K562 (cell line): ENCODE measurements around the gene INSR. TPM values are rescaled to one million over a fixed set of nuclear protein-coding genes. Genes with fewer than 3 reads are reported as not detected.

ENCODE experiments used
- CTBP1 ChIP-seq: fragments of 450-650 bp; IDR thresholded peaks from 2 replicates; pipeline ENCODE4 v1.6.1; 2016; ENCODE audit warnings: borderline replicate concordance
- ETV1 ChIP-seq: fragments of 450-650 bp; conservative IDR thresholded peaks from 2 replicates; pipeline ENCODE4 v1.6.1; 2016; ENCODE audit warnings: missing genetic modification characterization, control low read depth, low read depth, missing compliant biosample characterization
- FIP1L1 ChIP-seq: fragments of 200-400 bp; formaldehyde crosslinking; IDR thresholded peaks from 2 replicates; pipeline ENCODE4 v1.6.1; 2018; ENCODE audit warnings: mild to moderate bottlenecking, low read depth, low read length; ENCODE audit not compliant: poor library complexity, severe bottlenecking
- GTF2A2 ChIP-seq: IDR thresholded peaks from 2 replicates; pipeline ENCODE4 v1.6.1; 2016; ENCODE audit warnings: mild to moderate bottlenecking, missing genetic modification characterization, missing compliant biosample characterization
- GTF2F1 ChIP-seq: IDR thresholded peaks from 2 replicates; pipeline ENCODE4 v1.6.1; 2011; ENCODE audit warnings: low read depth, low read length, improper control_type of control experiment
- HCFC1 ChIP-seq: IDR thresholded peaks from 2 replicates; pipeline ENCODE4 v1.6.1; 2012; ENCODE audit warnings: low read depth, low read length, improper control_type of control experiment
- HNRNPH1 ChIP-seq: fragments of 200-400 bp; formaldehyde crosslinking; optimal IDR thresholded peaks from 2 replicates; pipeline ENCODE3; 2017; ENCODE audit warnings: low read depth, mild to moderate bottlenecking, low read length, moderate library complexity
- KDM1A ChIP-seq, 2 experiments: fragments of 450-650 bp; IDR thresholded peaks; 2 replicates each; pipeline ENCODE4 v1.6.1; 2016; ENCODE audit warnings: mild to moderate bottlenecking in 2 of 2
- L3MBTL2 ChIP-seq: fragments of 450-650 bp; IDR thresholded peaks from 2 replicates; pipeline ENCODE4 v1.6.1; 2016; ENCODE audit warnings: mild to moderate bottlenecking, moderate library complexity
- MECOM ChIP-seq: fragments of 250-450 bp; sonication (Bioruptor Pico); IDR thresholded peaks from 2 replicates; pipeline ENCODE4 v1.8.0; 2022; ENCODE audit warnings: inconsistent platforms
- NRF1 ChIP-seq, 2 experiments: fragments of 450-650 bp; IDR thresholded peaks in 1 of 2; conservative IDR thresholded peaks in 1 of 2; 2 replicates each; pipeline ENCODE4 v1.6.1; 2014; ENCODE audit warnings: mild to moderate bottlenecking in 2 of 2
- PHB ChIP-seq: fragments of 250-450 bp; sonication (Bioruptor Pico); IDR thresholded peaks from 2 replicates; pipeline ENCODE4 v1.5.0; 2021
- PHF20 ChIP-seq: fragments of 450-650 bp; IDR thresholded peaks from 2 replicates; pipeline ENCODE4 v1.6.1; 2018; ENCODE audit not compliant: partially characterized antibody
- PURB ChIP-seq: sonication (generic); formaldehyde crosslinking; IDR thresholded peaks from 2 replicates; pipeline ENCODE4 v1.9.0; 2021; ENCODE audit warnings: low read depth, mild to moderate bottlenecking, missing genetic modification reagents
- SAP30 ChIP-seq: fragments of 200-600 bp; sonication (generic); IDR thresholded peaks from 2 replicates; pipeline ENCODE4 v1.6.1; 2012; ENCODE audit warnings: borderline replicate concordance, low read depth, mild to moderate bottlenecking, moderate library complexity, low read length, control low read depth, inconsistent platforms; ENCODE audit not compliant: insufficient read depth, poor library complexity, severe bottlenecking
- STAT5B ChIP-seq: fragments of 250-450 bp; sonication (Bioruptor Pico); IDR thresholded peaks from 2 replicates; pipeline ENCODE4 v1.8.0; 2021; ENCODE audit warnings: mild to moderate bottlenecking, inconsistent platforms
- TAF1 ChIP-seq: IDR thresholded peaks from 2 replicates; pipeline ENCODE4 v1.6.1; 2011; ENCODE audit warnings: mild to moderate bottlenecking, low read length, moderate library complexity; ENCODE audit not compliant: insufficient read depth, control insufficient read depth, severe bottlenecking; ENCODE audit errors: extremely low read depth
- TEAD1 ChIP-seq, 2 experiments: fragments of 450-650 bp in 1 of 2; sonication (generic) in 1 of 2; formaldehyde crosslinking; IDR thresholded peaks; 2 replicates each; pipeline versions ENCODE4 v1.4.0 to v1.8.0; 2020 to 2022; ENCODE audit warnings: mild to moderate bottlenecking in 2 of 2, missing genetic modification reagents in 1 of 2
- TSC22D4 ChIP-seq: fragments of 450-650 bp; IDR thresholded peaks from 2 replicates; pipeline ENCODE4 v1.6.1; 2016; ENCODE audit warnings: missing genetic modification characterization, missing biosample characterization, control low read depth
- ZNF239 ChIP-seq: fragments of 250-450 bp; sonication (Bioruptor Pico); IDR thresholded peaks from 2 replicates; pipeline ENCODE4 v1.4.0; 2020; ENCODE audit warnings: mild to moderate bottlenecking
- ZNF717 ChIP-seq: fragments of 250-450 bp; sonication (Bioruptor Pico); IDR thresholded peaks from 2 replicates; pipeline ENCODE4 v1.5.0; 2021
- ZZZ3 ChIP-seq: fragments of 450-650 bp; IDR thresholded peaks from 2 replicates; pipeline ENCODE4 v1.6.1; 2016; ENCODE audit warnings: antibody characterized with exemption, mild to moderate bottlenecking, moderate library complexity
- polyA plus RNA-seq, 8 experiments: library from polyadenylated mRNA; depleted of rRNA in 4 of 8; stranded (reverse) in 5 of 8; unstranded in 3 of 8; fragments of >200 nt; fragmentation: Nextera tagmentation in 2 of 8; fragmentation: Illumina TruSeq in 1 of 8; extraction: Ambion mirVana in 2 of 8; extraction: Trizol in 1 of 8; gene quantifications; 2 replicates each; pipeline versions ENCODE4 v1.2.1 to v1.2.3, GENCODE V29; 2011 to 2014; ENCODE audit warnings: inconsistent platforms in 1 of 8, missing spikeins in 1 of 8
- total RNA-seq, 7 experiments: library from RNA; depleted of rRNA in 6 of 7; stranded (reverse); fragments of >200 nt in 6 of 7; fragmentation: Illumina TruSeq in 2 of 7; extraction: Trizol in 2 of 7; gene quantifications; 2 replicates each; pipeline versions ENCODE4 v1.2.1 to v1.2.3, GENCODE V29; 2011 to 2021; ENCODE audit warnings: low replicate concordance in 1 of 7
- TF ChIP-seq, protein P1 (sequence below): fragments of 250-450 bp; sonication (Bioruptor Pico); IDR thresholded peaks from 2 replicates; pipeline ENCODE4 v1.4.0; 2020; ENCODE audit warnings: mild to moderate bottlenecking, moderate library complexity
- TF ChIP-seq, protein P2 (sequence below): fragments of 450-650 bp; IDR thresholded peaks from 2 replicates; pipeline ENCODE4 v1.6.1; 2017; ENCODE audit warnings: antibody characterized with exemption

INSR gene
- total and polyA plus RNA-seq, 9 of the 15 experiments (the other 6 are each of a cell fraction or from before 2014, with no cell fraction given), result 0.04 to 0.88 (median 0.41) TPM

GRCh38 chr19:7197760-7198696 is 96.2 kb downstream of the INSR start (continued):
- TF ChIP-seq, protein P1, sequence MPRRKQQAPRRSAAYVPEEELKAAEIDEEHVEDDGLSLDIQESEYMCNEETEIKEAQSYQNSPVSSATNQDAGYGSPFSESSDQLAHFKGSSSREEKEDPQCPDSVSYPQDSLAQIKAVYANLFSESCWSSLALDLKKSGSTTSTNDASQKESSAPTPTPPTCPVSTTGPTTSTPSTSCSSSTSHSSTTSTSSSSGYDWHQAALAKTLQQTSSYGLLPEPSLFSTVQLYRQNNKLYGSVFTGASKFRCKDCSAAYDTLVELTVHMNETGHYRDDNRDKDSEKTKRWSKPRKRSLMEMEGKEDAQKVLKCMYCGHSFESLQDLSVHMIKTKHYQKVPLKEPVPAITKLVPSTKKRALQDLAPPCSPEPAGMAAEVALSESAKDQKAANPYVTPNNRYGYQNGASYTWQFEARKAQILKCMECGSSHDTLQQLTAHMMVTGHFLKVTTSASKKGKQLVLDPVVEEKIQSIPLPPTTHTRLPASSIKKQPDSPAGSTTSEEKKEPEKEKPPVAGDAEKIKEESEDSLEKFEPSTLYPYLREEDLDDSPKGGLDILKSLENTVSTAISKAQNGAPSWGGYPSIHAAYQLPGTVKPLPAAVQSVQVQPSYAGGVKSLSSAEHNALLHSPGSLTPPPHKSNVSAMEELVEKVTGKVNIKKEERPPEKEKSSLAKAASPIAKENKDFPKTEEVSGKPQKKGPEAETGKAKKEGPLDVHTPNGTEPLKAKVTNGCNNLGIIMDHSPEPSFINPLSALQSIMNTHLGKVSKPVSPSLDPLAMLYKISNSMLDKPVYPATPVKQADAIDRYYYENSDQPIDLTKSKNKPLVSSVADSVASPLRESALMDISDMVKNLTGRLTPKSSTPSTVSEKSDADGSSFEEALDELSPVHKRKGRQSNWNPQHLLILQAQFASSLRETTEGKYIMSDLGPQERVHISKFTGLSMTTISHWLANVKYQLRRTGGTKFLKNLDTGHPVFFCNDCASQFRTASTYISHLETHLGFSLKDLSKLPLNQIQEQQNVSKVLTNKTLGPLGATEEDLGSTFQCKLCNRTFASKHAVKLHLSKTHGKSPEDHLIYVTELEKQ (CRISPR knock-in tag), result no peak
- no peak for TF ChIP-seq STAT5B (CRISPR knock-in tag)
- TF ChIP-seq ZNF239 (CRISPR knock-in tag), result no peak
- no peak for TF ChIP-seq TSC22D4 (tag)
- TF ChIP-seq GTF2A2 (tag), result no peak
- TF ChIP-seq TAF1, result no peak
- TF ChIP-seq L3MBTL2, result peak; percentile 54
- TF ChIP-seq NRF1 (conservative IDR thresholded peaks at IDR 0.05 in 1 of 2, IDR thresholded peaks at IDR 0.05 in 1 of 2), result peak; percentile 58 to 71; a peak in 3 of 4 replicates
- 0 out of 4 replicates have a peak, but pooled peaks of 1 of the 2 experiments have one; percentile 32 for TF ChIP-seq TEAD1 (CRISPR knock-in tag; IDR thresholded peaks at IDR 0.05)
- TF ChIP-seq SAP30, result no peak
- TF ChIP-seq PURB (CRISPR knock-in tag), result no peak
- no peak for TF ChIP-seq PHB (CRISPR knock-in tag)
- peak; percentile 33 for TF ChIP-seq FIP1L1
- TF ChIP-seq MECOM, result no peak
- TF ChIP-seq KDM1A (IDR thresholded peaks at IDR 0.05), result 0 out of 4 replicates have a peak, but pooled peaks of 1 of the 2 experiments have one; percentile 33
- TF ChIP-seq GTF2F1, result no peak
- peak; percentile 38; the same call in 1 of the 2 replicates for TF ChIP-seq HCFC1
- no peak for TF ChIP-seq HNRNPH1
- no peak for TF ChIP-seq ETV1 (tag)
- TF ChIP-seq CTBP1, result peak; percentile 87
- no peak for TF ChIP-seq ZZZ3
- peak; percentile 1 for TF ChIP-seq PHF20
- TF ChIP-seq, protein P2, sequence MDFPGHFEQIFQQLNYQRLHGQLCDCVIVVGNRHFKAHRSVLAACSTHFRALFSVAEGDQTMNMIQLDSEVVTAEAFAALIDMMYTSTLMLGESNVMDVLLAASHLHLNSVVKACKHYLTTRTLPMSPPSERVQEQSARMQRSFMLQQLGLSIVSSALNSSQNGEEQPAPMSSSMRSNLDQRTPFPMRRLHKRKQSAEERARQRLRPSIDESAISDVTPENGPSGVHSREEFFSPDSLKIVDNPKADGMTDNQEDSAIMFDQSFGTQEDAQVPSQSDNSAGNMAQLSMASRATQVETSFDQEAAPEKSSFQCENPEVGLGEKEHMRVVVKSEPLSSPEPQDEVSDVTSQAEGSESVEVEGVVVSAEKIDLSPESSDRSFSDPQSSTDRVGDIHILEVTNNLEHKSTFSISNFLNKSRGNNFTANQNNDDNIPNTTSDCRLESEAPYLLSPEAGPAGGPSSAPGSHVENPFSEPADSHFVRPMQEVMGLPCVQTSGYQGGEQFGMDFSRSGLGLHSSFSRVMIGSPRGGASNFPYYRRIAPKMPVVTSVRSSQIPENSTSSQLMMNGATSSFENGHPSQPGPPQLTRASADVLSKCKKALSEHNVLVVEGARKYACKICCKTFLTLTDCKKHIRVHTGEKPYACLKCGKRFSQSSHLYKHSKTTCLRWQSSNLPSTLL, result peak; percentile 41; the same call in 1 of the 2 replicates
- TF ChIP-seq ZNF717 (CRISPR knock-in tag), result no peak
